ENCODE data around the gene ASCC1.

GRCh38 chr10:72062832-72063702, 153.0 kb downstream of the ASCC1 start:
- TF ChIP-seq POLR2AphosphoS5 (IDR thresholded peaks at IDR 0.05; ENCODE audit: insufficient read depth in 1 of 2, low read depth in 1 of 2) (no peak), CTCF (IDR thresholded peaks at IDR 0.05) (no peak), POLR2A (IDR thresholded peaks at IDR 0.05) (no peak)
